HepG2 (cell line): ENCODE measurements around the gene MTCH1.

ENCODE experiments used
- ATF3 ChIP-seq: sonication (generic); formaldehyde crosslinking; IDR thresholded peaks from 2 replicates; pipeline ENCODE4 v1.4.0; 2020; ENCODE audit warnings: missing genetic modification reagents
- ETV6 ChIP-seq: sonication (generic); formaldehyde crosslinking; conservative IDR thresholded peaks from 2 replicates; pipeline ENCODE4 v1.4.0; 2020; ENCODE audit warnings: missing genetic modification reagents
- JUND ChIP-seq: sonication (generic); formaldehyde crosslinking; IDR thresholded peaks from 2 replicates; pipeline ENCODE4 v1.8.0; 2022; ENCODE audit warnings: mild to moderate bottlenecking, missing genetic modification reagents
- NCOA1 ChIP-seq: sonication (generic); formaldehyde crosslinking; IDR thresholded peaks from 2 replicates; pipeline ENCODE4 v1.9.0; 2021; ENCODE audit warnings: missing genetic modification reagents
- STAT6 ChIP-seq: sonication (generic); formaldehyde crosslinking; IDR thresholded peaks from 2 replicates; pipeline ENCODE4 v1.4.0; 2020; ENCODE audit warnings: missing genetic modification reagents, mild to moderate bottlenecking, borderline replicate concordance
- ZBTB40 ChIP-seq, 2 experiments: fragments of 450-650 bp in 1 of 2; sonication (generic) in 1 of 2; formaldehyde crosslinking in 1 of 2; IDR thresholded peaks; 2 replicates each; pipeline versions ENCODE4 v1.6.1 to v1.8.0; 2016 to 2022; ENCODE audit warnings: antibody characterized with exemption in 1 of 2, mild to moderate bottlenecking in 1 of 2, missing genetic modification reagents in 1 of 2
- ZFP36L1 ChIP-seq: sonication (generic); formaldehyde crosslinking; IDR thresholded peaks from 2 replicates; pipeline ENCODE4 v1.8.0; 2022; ENCODE audit warnings: mild to moderate bottlenecking, missing genetic modification reagents, moderate library complexity
- ZNF547 ChIP-seq: sonication (generic); formaldehyde crosslinking; IDR thresholded peaks from 2 replicates; pipeline ENCODE4 v1.5.1; 2020; ENCODE audit warnings: mild to moderate bottlenecking, missing genetic modification reagents
- ZNF639 ChIP-seq: conservative IDR thresholded peaks from 2 replicates; pipeline ENCODE4 v1.6.1; 2018; ENCODE audit warnings: missing genetic modification reagents
- ZNF660 ChIP-seq: sonication (generic); formaldehyde crosslinking; IDR thresholded peaks from 2 replicates; pipeline ENCODE4 v1.5.1; 2020; ENCODE audit warnings: mild to moderate bottlenecking, low read depth, missing genetic modification reagents, borderline replicate concordance

GRCh38 chr6:36920546-36920945 lies 65.5 kb downstream of the MTCH1 start:
- no peak for TF ChIP-seq NCOA1 (CRISPR knock-in tag)
- TF ChIP-seq ETV6 (CRISPR knock-in tag): no peak
- TF ChIP-seq JUND: no peak
- TF ChIP-seq ZBTB40 (IDR thresholded peaks at IDR 0.05): no peak
- no peak for TF ChIP-seq ZBTB40 (CRISPR knock-in tag; IDR thresholded peaks at IDR 0.05)
- no peak for TF ChIP-seq ZNF547 (CRISPR knock-in tag)
- TF ChIP-seq ZNF639 (CRISPR knock-in tag): no peak
- no peak for TF ChIP-seq ZNF660 (CRISPR knock-in tag)
- no peak for TF ChIP-seq ATF3 (CRISPR knock-in tag)
- no peak for TF ChIP-seq ZFP36L1 (CRISPR knock-in tag)
- TF ChIP-seq STAT6 (CRISPR knock-in tag): no peak
